ENCODE data around the gene IL2RA. TPM values are rescaled to one million over a fixed set of nuclear protein-coding genes. Genes with fewer than 3 reads are reported as not detected.

The IL2RA gene
- total RNA-seq, 3 donors from 2014 or later (not counting 1 experiment from before 2014, with no cell fraction given) = 3.4 to 11.2 (median 3.7) TPM

DNA sequence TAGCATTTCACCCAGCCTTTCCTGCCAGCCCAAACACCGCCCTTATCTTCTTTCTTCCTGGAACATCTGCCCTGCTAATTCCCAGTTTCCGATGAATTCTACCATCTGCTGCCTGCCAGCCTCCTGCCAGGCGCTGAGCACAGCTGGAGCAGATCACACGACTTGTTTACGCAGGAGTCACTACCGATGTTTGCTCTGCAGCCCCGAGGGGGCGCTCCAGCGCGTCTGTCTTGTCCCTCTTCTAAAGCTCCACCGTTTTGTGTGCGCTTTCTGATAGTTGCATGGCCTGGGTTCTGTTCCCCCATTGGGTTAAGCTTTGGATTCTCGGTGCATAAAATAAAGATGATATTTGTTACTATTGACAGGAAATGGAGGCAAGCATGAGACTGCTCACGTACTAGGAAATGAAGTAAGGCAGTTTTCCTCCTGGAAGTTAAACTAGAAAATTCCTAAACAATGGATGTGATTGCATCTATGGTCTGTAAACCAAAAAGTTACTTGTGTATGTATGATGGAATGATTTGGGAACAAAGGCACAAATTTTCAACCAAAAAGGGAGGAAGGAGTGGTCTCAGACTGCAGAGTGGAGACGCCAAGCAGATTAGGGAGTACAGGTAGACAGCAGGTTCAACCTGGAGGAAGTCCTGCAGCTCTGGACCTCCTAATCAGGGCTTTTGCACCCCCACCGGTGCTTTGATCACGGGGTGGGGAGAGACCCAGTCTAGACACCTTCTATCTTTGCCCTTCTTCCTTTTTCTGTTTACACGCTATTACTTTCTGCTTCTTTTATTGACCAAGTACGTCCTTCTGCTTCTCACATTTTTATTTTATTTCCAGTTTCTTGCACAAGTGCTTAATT, 24.4 kb upstream of the IL2RA start:
- Mint-ChIP-seq H3K27me3 (ENCODE audit: low read depth in 2 of 2) (peaks cover 21 to 28% of the 10 kb centered on the region in 2 donors), H3K9me3 (no peaks in the 10 kb centered on the region), H3K4me1 (peaks cover 36 to 40% of the 10 kb centered on the region in 2 donors), H3K36me3 (no peaks in the 10 kb centered on the region), H3K27ac (peak overlapping the region; percentile 26 to 73), H3K4me3 (peak overlapping the region; percentile 61)
- DNase-seq (peak; percentile 75 to 94), ATAC-seq (peak; percentile 38 to 56 (median 45))
- TF ChIP-seq, protein P1, sequence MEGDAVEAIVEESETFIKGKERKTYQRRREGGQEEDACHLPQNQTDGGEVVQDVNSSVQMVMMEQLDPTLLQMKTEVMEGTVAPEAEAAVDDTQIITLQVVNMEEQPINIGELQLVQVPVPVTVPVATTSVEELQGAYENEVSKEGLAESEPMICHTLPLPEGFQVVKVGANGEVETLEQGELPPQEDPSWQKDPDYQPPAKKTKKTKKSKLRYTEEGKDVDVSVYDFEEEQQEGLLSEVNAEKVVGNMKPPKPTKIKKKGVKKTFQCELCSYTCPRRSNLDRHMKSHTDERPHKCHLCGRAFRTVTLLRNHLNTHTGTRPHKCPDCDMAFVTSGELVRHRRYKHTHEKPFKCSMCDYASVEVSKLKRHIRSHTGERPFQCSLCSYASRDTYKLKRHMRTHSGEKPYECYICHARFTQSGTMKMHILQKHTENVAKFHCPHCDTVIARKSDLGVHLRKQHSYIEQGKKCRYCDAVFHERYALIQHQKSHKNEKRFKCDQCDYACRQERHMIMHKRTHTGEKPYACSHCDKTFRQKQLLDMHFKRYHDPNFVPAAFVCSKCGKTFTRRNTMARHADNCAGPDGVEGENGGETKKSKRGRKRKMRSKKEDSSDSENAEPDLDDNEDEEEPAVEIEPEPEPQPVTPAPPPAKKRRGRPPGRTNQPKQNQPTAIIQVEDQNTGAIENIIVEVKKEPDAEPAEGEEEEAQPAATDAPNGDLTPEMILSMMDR (IDR thresholded peaks at IDR 0.05) = peak; percentile 90
- Histone ChIP-seq H3K4me3 (ENCODE audit: low read length) (no peak overlapping the region), H3K4me1 (ENCODE audit: control insufficient read depth, insufficient read depth, low read length) (peaks cover 29% of the 10 kb centered on the region), H3K27ac (ENCODE audit: low read length) (no peak overlapping the region), H3K36me3 (ENCODE audit: control insufficient read depth, insufficient read depth, low read length) (no peaks in the 10 kb centered on the region), H3K9me3 (ENCODE audit: control insufficient read depth, insufficient read depth, low read length) (no peaks in the 10 kb centered on the region), H3K27me3 (ENCODE audit: control insufficient read depth, insufficient read depth, low read length) (no peaks in the 10 kb centered on the region)
- intact Hi-C loops (cut with micrococcal nuclease) = loop anchor here (5.0 to 10.0 kb wide), 4 partner anchors 66 to 591 kb away; partner anchors contain the start of gene IL15RA
- 19% methylated on average over 19 of the region's 19 CpGs for WGBS (ENCODE audit: insufficient coverage)

DNA sequence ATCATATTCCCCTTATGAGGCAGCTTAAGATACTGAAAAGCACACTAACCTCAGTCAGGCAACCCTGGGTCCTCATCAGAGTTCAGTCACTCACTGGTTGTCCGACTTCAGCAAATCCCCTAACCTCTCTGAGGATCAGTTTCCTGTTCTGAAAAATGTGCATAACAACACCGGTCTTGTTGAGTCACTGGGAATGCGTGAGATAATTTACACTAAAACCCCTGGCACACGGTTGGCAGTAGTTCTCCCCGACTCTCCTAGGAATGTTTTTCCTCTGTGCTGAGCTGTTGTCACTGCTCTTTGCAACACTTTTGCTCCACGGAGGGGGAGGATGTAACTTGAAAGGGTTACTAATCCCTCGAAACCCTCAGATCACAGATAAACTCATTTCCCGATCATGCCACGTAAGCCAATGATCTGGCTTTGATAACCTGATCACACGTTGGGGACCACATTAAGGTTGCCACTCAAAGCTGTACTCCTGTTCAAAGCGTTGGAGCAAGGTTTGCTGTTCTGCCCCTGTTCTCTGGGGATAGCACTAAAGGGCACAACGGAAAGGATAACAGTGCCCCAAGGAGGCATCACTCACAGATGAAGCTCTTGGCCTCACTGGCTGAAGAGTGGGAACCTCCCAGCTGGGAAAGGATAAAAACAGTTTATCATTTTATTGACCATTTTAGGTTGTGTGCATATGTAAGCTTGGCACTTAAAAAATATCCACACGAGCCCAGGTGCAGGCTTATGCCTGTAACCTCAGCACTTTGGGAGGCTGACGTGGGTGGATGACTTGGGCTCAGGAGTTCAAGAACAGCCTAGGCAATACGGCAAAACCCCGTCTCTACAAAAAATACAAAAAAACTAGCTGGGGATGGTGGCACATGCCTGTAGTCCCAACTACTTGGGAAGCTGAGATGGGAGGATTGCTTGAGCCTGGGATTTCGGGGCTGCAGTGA, 21.6 kb upstream of the IL2RA start:
- intact Hi-C loops (cut with micrococcal nuclease) = loop anchor here (10.0 kb wide), 1 partner anchor 109 kb away; the partner anchor contains the start of gene IL15RA
- Histone ChIP-seq H3K27ac (ENCODE audit: low read length) (no peak overlapping the region), H3K36me3 (ENCODE audit: control insufficient read depth, insufficient read depth, low read length) (no peaks in the 10 kb centered on the region), H3K4me3 (ENCODE audit: low read length) (no peak overlapping the region), H3K9me3 (ENCODE audit: control insufficient read depth, insufficient read depth, low read length) (no peaks in the 10 kb centered on the region), H3K4me1 (ENCODE audit: control insufficient read depth, insufficient read depth, low read length) (peaks cover 11% of the 10 kb centered on the region), H3K27me3 (ENCODE audit: control insufficient read depth, insufficient read depth, low read length) (no peaks in the 10 kb centered on the region)
- DNase-seq = peak in 1 of 2 donors; percentile 67
- Mint-ChIP-seq H3K4me3 (no peak overlapping the region), H3K4me1 (peaks cover 14 to 18% of the 10 kb centered on the region in 2 donors), H3K27ac (no peak overlapping the region), H3K9me3 (no peaks in the 10 kb centered on the region), H3K27me3 (ENCODE audit: low read depth in 2 of 2) (peaks cover 21 to 28% of the 10 kb centered on the region in 2 donors), H3K36me3 (no peaks in the 10 kb centered on the region)
- TF ChIP-seq, protein P1 (IDR thresholded peaks at IDR 0.05) = no peak
- 63% methylated on average over 15 of the region's 17 CpGs for WGBS (ENCODE audit: insufficient coverage)
- no peak for ATAC-seq

DNA sequence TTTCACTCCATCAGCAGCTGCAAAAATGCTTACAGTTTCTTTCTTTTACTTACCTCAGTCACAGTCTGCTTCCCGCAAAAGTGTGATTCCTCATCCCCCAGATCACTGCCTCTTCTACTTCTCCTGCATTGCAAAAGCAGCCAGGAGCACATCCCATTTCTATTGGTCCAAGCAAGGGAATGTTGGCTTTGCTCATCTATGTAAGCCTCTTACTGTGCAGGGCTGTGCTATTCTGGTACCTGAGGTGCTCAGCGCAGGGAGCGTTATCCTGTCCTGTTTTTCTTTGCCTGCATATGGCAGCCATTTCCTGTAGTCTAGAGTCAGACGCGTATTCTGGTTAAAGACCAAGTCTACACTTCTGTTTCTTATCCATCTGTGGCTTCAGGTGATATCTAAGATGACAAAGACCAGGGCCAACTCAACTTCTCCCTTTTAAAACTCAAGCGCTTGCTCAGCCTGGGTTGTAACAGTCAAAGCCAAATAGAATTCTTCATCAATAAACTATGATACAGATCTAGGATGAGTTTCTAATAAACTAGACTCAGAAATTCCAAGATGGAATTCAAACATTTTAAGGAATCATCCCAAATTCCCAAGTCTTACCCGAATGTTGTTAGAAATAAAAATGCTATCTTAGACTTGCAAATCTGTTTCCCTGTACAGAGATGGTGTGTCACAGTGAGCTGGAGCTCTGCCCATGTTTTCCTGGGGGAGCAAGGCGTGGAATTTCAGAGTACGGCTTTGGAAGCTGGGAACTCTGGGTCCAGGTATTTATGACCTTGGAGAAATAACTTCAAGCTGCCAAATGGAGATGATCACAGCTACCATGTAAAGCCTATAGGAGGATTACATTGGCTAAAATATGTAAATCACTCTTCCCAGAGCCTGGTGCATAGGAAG, 20.6 kb upstream of the IL2RA start:
- no peaks in the 10 kb centered on the region for H3K36me3 Mint-ChIP-seq
- H3K4me1 Mint-ChIP-seq = peaks cover 7 to 8% of the 10 kb centered on the region in 2 donors
- WGBS (ENCODE audit: insufficient coverage) = 69% methylated on average over 9 of the region's 9 CpGs
- H3K27ac Mint-ChIP-seq = no peak overlapping the region
- Histone ChIP-seq H3K4me3 (ENCODE audit: low read length) (no peak overlapping the region), H3K36me3 (ENCODE audit: control insufficient read depth, insufficient read depth, low read length) (no peaks in the 10 kb centered on the region), H3K27me3 (ENCODE audit: control insufficient read depth, insufficient read depth, low read length) (no peaks in the 10 kb centered on the region), H3K27ac (ENCODE audit: low read length) (no peak overlapping the region), H3K4me1 (ENCODE audit: control insufficient read depth, insufficient read depth, low read length) (peaks cover 6% of the 10 kb centered on the region), H3K9me3 (ENCODE audit: control insufficient read depth, insufficient read depth, low read length) (no peaks in the 10 kb centered on the region)
- H3K27me3 Mint-ChIP-seq (ENCODE audit: low read depth in 2 of 2) = peaks cover 16 to 28% of the 10 kb centered on the region in 2 donors
- intact Hi-C loops (cut with micrococcal nuclease) = loop anchor here (10.0 kb wide), 1 partner anchor 108 kb away; the partner anchor contains the start of gene IL15RA
- H3K4me3 Mint-ChIP-seq = no peak overlapping the region
- H3K9me3 Mint-ChIP-seq = no peaks in the 10 kb centered on the region
- DNase-seq (no peak), ATAC-seq (no peak)
- TF ChIP-seq, protein P1 (IDR thresholded peaks at IDR 0.05) = no peak

Data from natural killer cell (primary cell).